Amniotic epithelial cell (primary cell): ENCODE measurements around the gene PPIL6.
"Not testable (repeated sequence)": the region's sequence is repeated elsewhere in the genome, so short reads cannot be mapped to it uniquely, and the experiment has no call there.

Experiments used
- DNase-seq: peaks from one replicate; pipeline ENCODE4 v3.0.0-alpha.2; 2010; ENCODE audit warnings: low read depth

Gene PPIL6

GRCh38 chr6:109393886-109394281 lies 46.5 kb downstream of the PPIL6 start:
- DNase-seq = peak; percentile 86

GRCh38 chr6:109393157-109393885 lies 47.1 kb downstream of the PPIL6 start:
- no peak for DNase-seq

GRCh38 chr6:109389650-109390274 lies 50.7 kb downstream of the PPIL6 start:
- peak; percentile 81 for DNase-seq

GRCh38 chr6:109388265-109388664 lies 52.2 kb downstream of the PPIL6 start:
- DNase-seq = no peak

GRCh38 chr6:109383438-109383940 lies 56.9 kb downstream of the PPIL6 start:
- DNase-seq = no peak

GRCh38 chr6:109382576-109383437 lies 57.6 kb downstream of the PPIL6 start:
- DNase-seq = peak; percentile 92

GRCh38 chr6:109381747-109382575 lies 58.5 kb downstream of the PPIL6 start, which contains the start of gene CD164:
TSS of gene CD164 (minus strand) at chr6:109382467. CDS start at chr6:109382378, 89 bp downstream.
- peak; percentile 92 for DNase-seq

GRCh38 chr6:109381061-109381746 lies 59.2 kb downstream of the PPIL6 start:
- DNase-seq = no peak

GRCh38 chr6:109379711-109380110 lies 60.7 kb downstream of the PPIL6 start:
- DNase-seq = peak; percentile 56

GRCh38 chr6:109377717-109378116 lies 62.7 kb downstream of the PPIL6 start:
- DNase-seq = no peak

GRCh38 chr6:109374326-109374892 lies 66.0 kb downstream of the PPIL6 start:
- DNase-seq = no peak

GRCh38 chr6:109373762-109374161 lies 66.7 kb downstream of the PPIL6 start:
- DNase-seq = no peak

GRCh38 chr6:109373331-109373730 lies 67.1 kb downstream of the PPIL6 start:
- no peak for DNase-seq

GRCh38 chr6:109372130-109372529 lies 68.3 kb downstream of the PPIL6 start:
- peak; percentile 49 for DNase-seq

- no peak for DNase-seq
Observed at GRCh38 chr6:109370792-109371191, 69.6 kb downstream of the PPIL6 start.

- no peak for DNase-seq
Observed at GRCh38 chr6:109370336-109370735, 70.1 kb downstream of the PPIL6 start.

GRCh38 chr6:109369728-109370127 lies 70.7 kb downstream of the PPIL6 start:
- DNase-seq = no peak

- DNase-seq = not testable (repeated sequence)
Observed at GRCh38 chr6:109364382-109365078, 75.9 kb downstream of the PPIL6 start.

GRCh38 chr6:109363753-109364152 lies 76.7 kb downstream of the PPIL6 start:
- no peak for DNase-seq
